Muscle layer of colon (tissue), 2 donors: Measurements from ENCODE around the gene CLIP4.

Source experiments
- H3K27ac ChIP-seq: one replicate; pipeline ENCODE4 v1.7.0; 2013; ENCODE audit warnings: low read depth, mild to moderate bottlenecking, low read length, moderate library complexity
- H3K27me3 ChIP-seq, 2 donors: one replicate each; pipeline ENCODE4 v1.7.0; 2013; ENCODE audit warnings: low read length in 2 of 2, mild to moderate bottlenecking in 2 of 2; ENCODE audit not compliant: insufficient read depth in 2 of 2, control insufficient read depth in 1 of 2
- H3K36me3 ChIP-seq: one replicate; pipeline ENCODE4 v1.7.0; 2013; ENCODE audit warnings: mild to moderate bottlenecking, low read length; ENCODE audit not compliant: insufficient read depth
- H3K4me1 ChIP-seq: one replicate; pipeline ENCODE4 v1.7.0; 2013; ENCODE audit warnings: mild to moderate bottlenecking, low read length; ENCODE audit not compliant: insufficient read depth
- H3K4me3 ChIP-seq, 2 donors: one replicate each; pipeline ENCODE4 v1.7.0; 2013; ENCODE audit warnings: low read length in 2 of 2, low read depth in 1 of 2, mild to moderate bottlenecking in 1 of 2, moderate library complexity in 1 of 2
- H3K9ac ChIP-seq: one replicate; pipeline ENCODE4 v1.7.0; 2013; ENCODE audit warnings: low read length
- H3K9me3 ChIP-seq: one replicate; pipeline ENCODE4 v1.7.0; 2013; ENCODE audit warnings: mild to moderate bottlenecking, low read length
- donor health status: abdominal sarcoma.
- donor health status: Adenocarcinoma of cecum.

CLIP4 gene

GRCh38 chr2:29225814-29226213 is 110.6 kb downstream of the CLIP4 start:
- peaks cover 9% of the 10 kb centered on the region for H3K4me1 ChIP-seq
- no peaks in the 10 kb centered on the region for H3K36me3 ChIP-seq
- H3K27ac ChIP-seq = no peak overlapping the region
- H3K9ac ChIP-seq = no peak overlapping the region
- peaks cover 0 to 6% of the 10 kb centered on the region in 2 donors for H3K27me3 ChIP-seq
- H3K9me3 ChIP-seq = no peaks in the 10 kb centered on the region
- no peak overlapping the region for H3K4me3 ChIP-seq

- Histone ChIP-seq H3K27ac (no peak overlapping the region), H3K4me1 (peaks cover 9% of the 10 kb centered on the region), H3K9me3 (no peaks in the 10 kb centered on the region), H3K4me3 (no peak overlapping the region), H3K36me3 (no peaks in the 10 kb centered on the region), H3K9ac (no peak overlapping the region), H3K27me3 (peaks cover 0 to 6% of the 10 kb centered on the region in 2 donors)
Observed at GRCh38 chr2:29226375-29226774, 111.2 kb downstream of the CLIP4 start.

GRCh38 chr2:29226808-29227207 is 111.6 kb downstream of the CLIP4 start:
- H3K36me3 ChIP-seq = no peaks in the 10 kb centered on the region
- H3K4me3 ChIP-seq = no peak overlapping the region
- peaks cover 0 to 6% of the 10 kb centered on the region in 2 donors for H3K27me3 ChIP-seq
- no peak overlapping the region for H3K9ac ChIP-seq
- no peaks in the 10 kb centered on the region for H3K9me3 ChIP-seq
- peaks cover 9% of the 10 kb centered on the region for H3K4me1 ChIP-seq
- H3K27ac ChIP-seq = no peak overlapping the region

GRCh38 chr2:29227935-29228675 is 112.9 kb downstream of the CLIP4 start:
- Histone ChIP-seq H3K4me1 (peaks cover 9% of the 10 kb centered on the region), H3K27ac (no peak overlapping the region), H3K4me3 (no peak overlapping the region), H3K9me3 (no peaks in the 10 kb centered on the region), H3K27me3 (peaks cover 0 to 6% of the 10 kb centered on the region in 2 donors), H3K9ac (no peak overlapping the region), H3K36me3 (no peaks in the 10 kb centered on the region)

- Histone ChIP-seq H3K9ac (no peak overlapping the region), H3K4me1 (peaks cover 7% of the 10 kb centered on the region), H3K9me3 (no peaks in the 10 kb centered on the region), H3K4me3 (no peak overlapping the region), H3K36me3 (no peaks in the 10 kb centered on the region), H3K27me3 (peaks cover 0 to 6% of the 10 kb centered on the region in 2 donors), H3K27ac (no peak overlapping the region)
Observed at GRCh38 chr2:29228947-29229346, 113.7 kb downstream of the CLIP4 start.

GRCh38 chr2:29229640-29230039 is 114.4 kb downstream of the CLIP4 start:
- Histone ChIP-seq H3K27ac (no peak overlapping the region), H3K36me3 (no peaks in the 10 kb centered on the region), H3K9ac (no peak overlapping the region), H3K4me3 (no peak overlapping the region), H3K4me1 (no peaks in the 10 kb centered on the region), H3K27me3 (peaks cover 0 to 6% of the 10 kb centered on the region in 2 donors), H3K9me3 (no peaks in the 10 kb centered on the region)

- Histone ChIP-seq H3K27me3 (peaks cover 0 to 6% of the 10 kb centered on the region in 2 donors), H3K4me3 (no peak overlapping the region), H3K9me3 (no peaks in the 10 kb centered on the region), H3K9ac (no peak overlapping the region), H3K4me1 (no peaks in the 10 kb centered on the region), H3K36me3 (no peaks in the 10 kb centered on the region), H3K27ac (no peak overlapping the region)
Observed at GRCh38 chr2:29232041-29232440, 116.8 kb downstream of the CLIP4 start.

GRCh38 chr2:29233428-29233827 is 118.2 kb downstream of the CLIP4 start:
- Histone ChIP-seq H3K4me3 (no peak overlapping the region), H3K9me3 (no peaks in the 10 kb centered on the region), H3K27ac (no peak overlapping the region)

GRCh38 chr2:29235411-29235810 is 120.2 kb downstream of the CLIP4 start:
- Histone ChIP-seq H3K9me3 (no peaks in the 10 kb centered on the region), H3K4me3 (no peak overlapping the region), H3K27me3 (no peaks in the 10 kb centered on the region), H3K27ac (no peak overlapping the region), H3K9ac (no peak overlapping the region), H3K36me3 (no peaks in the 10 kb centered on the region), H3K4me1 (no peaks in the 10 kb centered on the region)

More at GRCh38 chr2:29233428-29233827, 118.2 kb downstream of the CLIP4 start:
- Histone ChIP-seq H3K4me1 (no peaks in the 10 kb centered on the region), H3K9ac (no peak overlapping the region), H3K36me3 (no peaks in the 10 kb centered on the region), H3K27me3 (peaks cover 0 to 1% of the 10 kb centered on the region in 2 donors)

- Histone ChIP-seq H3K36me3 (no peaks in the 10 kb centered on the region), H3K4me3 (no peak overlapping the region), H3K9ac (no peak overlapping the region)
Observed at GRCh38 chr2:29236074-29236473, 120.9 kb downstream of the CLIP4 start.

GRCh38 chr2:29238497-29238896 is 123.3 kb downstream of the CLIP4 start:
- Histone ChIP-seq H3K36me3 (no peaks in the 10 kb centered on the region), H3K9me3 (no peaks in the 10 kb centered on the region), H3K27ac (no peak overlapping the region), H3K27me3 (no peaks in the 10 kb centered on the region), H3K4me3 (no peak overlapping the region), H3K9ac (no peak overlapping the region), H3K4me1 (no peaks in the 10 kb centered on the region)

More at GRCh38 chr2:29236074-29236473, 120.9 kb downstream of the CLIP4 start:
- Histone ChIP-seq H3K4me1 (no peaks in the 10 kb centered on the region), H3K9me3 (no peaks in the 10 kb centered on the region), H3K27me3 (no peaks in the 10 kb centered on the region), H3K27ac (no peak overlapping the region)
